ENCODE data around the gene CARS1.

Gene CARS1

GRCh38 chr11:2951231-2952110 lies 105.8 kb downstream of the CARS1 start:
- H3K27ac ChIP-seq, result no peak overlapping the region
- no peak for TF ChIP-seq CTCF (conservative IDR thresholded peaks at IDR 0.05)

All from VCaP (cell line).